H1 (cell line): ENCODE results near the gene CDR2L. TPM values are rescaled to one million over a fixed set of nuclear protein-coding genes. Genes with fewer than 3 reads are reported as not detected.
A peak's percentile ranks its signal among the peaks of the same experiment; 100 is the strongest.

Source experiments
- CTCF ChIA-PET: fragments of 300-600 bp; sonication (Branson Sonifier 250); formaldehyde crosslinking; loops from one replicate; lab custom pipeline; 2021; ENCODE audit not compliant: partially characterized antibody; lab: Charles Lee
- POLR2A ChIA-PET: fragments of 300-600 bp; sonication (Branson Sonifier 250); formaldehyde crosslinking; loops from one replicate; lab custom pipeline; 2021; ENCODE audit warnings: inconsistent platforms; ENCODE audit not compliant: partially characterized antibody; lab: Charles Lee
- DNase-seq, 2 experiments: peaks; one replicate each; pipeline versions ENCODE4 v3.0.0 to v3.0.0-alpha.2; 2010 to 2022; ENCODE audit warnings: low spot score in 2 of 2, low read depth in 1 of 2, mixed read lengths in 1 of 2
- FAIRE-seq: peaks from 2 replicates; lab custom pipeline; 2011; peaks lifted over from hg19 to GRCh38; lab: Jason Lieb, UNC
- H2AFZ ChIP-seq: 2 replicates; pipeline ENCODE4 v1.8.1; 2012; ENCODE audit warnings: low read length, inconsistent platforms
- H2AK5ac ChIP-seq: 2 replicates; pipeline ENCODE4 v1.6.1; 2013; ENCODE audit warnings: low read depth, low read length
- H2BK120ac ChIP-seq: replicated peaks from 2 replicates; pipeline ENCODE3; 2013; ENCODE audit warnings: low read depth, low read length, inconsistent platforms
- H2BK12ac ChIP-seq: 2 replicates; pipeline ENCODE4 v1.6.1; 2013; ENCODE audit warnings: low read depth, low read length
- H2BK15ac ChIP-seq: 2 replicates; pipeline ENCODE4 v1.6.1; 2013; ENCODE audit warnings: low read length
- H2BK20ac ChIP-seq: 2 replicates; pipeline ENCODE4 v1.6.1; 2013; ENCODE audit warnings: low read length
- H2BK5ac ChIP-seq: 2 replicates; pipeline ENCODE4 v1.6.1; 2013; ENCODE audit warnings: low read depth, low read length
- H3K14ac ChIP-seq: 2 replicates; pipeline ENCODE4 v1.6.1; 2013; ENCODE audit warnings: inconsistent platforms; ENCODE audit not compliant: insufficient read length
- H3K18ac ChIP-seq: 2 replicates; pipeline ENCODE4 v1.6.1; 2013; ENCODE audit warnings: low read length; ENCODE audit errors: extremely low read depth
- H3K23ac ChIP-seq: 2 replicates; pipeline ENCODE4 v1.6.1; 2013; ENCODE audit warnings: inconsistent platforms; ENCODE audit not compliant: insufficient read length
- H3K23me2 ChIP-seq: 2 replicates; pipeline ENCODE4 v1.6.1; 2013; ENCODE audit warnings: low read depth, low read length
- H3K27ac ChIP-seq: 2 replicates; pipeline ENCODE4 v1.6.1; 2011; ENCODE audit warnings: low read depth, low read length, inconsistent platforms
- H3K27me3 ChIP-seq, 4 experiments: replicated peaks in 1 of 4; 1 replicate in 1 of 4; 2 replicates in 3 of 4; pipeline versions ENCODE4 v1.6.1 to v1.8.1; 2011 to 2013; ENCODE audit warnings: low read length in 3 of 4, mild to moderate bottlenecking in 3 of 4, inconsistent platforms in 2 of 4, mixed read lengths in 2 of 4, moderate library complexity in 1 of 4; ENCODE audit not compliant: control insufficient read depth in 3 of 4, insufficient read depth in 3 of 4; ENCODE audit errors: extremely low read depth in 1 of 4
- H3K36me3 ChIP-seq, 4 experiments: 2 replicates each; pipeline versions ENCODE4 v1.6.1 to v1.8.1; 2011 to 2013; ENCODE audit warnings: mild to moderate bottlenecking in 4 of 4, low read length in 3 of 4, moderate library complexity in 2 of 4, control low read depth in 1 of 4, inconsistent platforms in 1 of 4; ENCODE audit not compliant: insufficient read depth in 4 of 4, control insufficient read depth in 2 of 4
- H3K4ac ChIP-seq: replicated peaks from 2 replicates; pipeline ENCODE3; 2013; ENCODE audit warnings: low read length, low read depth, mixed read lengths, inconsistent platforms; ENCODE audit not compliant: insufficient read length
- H3K4me1 ChIP-seq, 4 experiments: replicated peaks in 1 of 4; 1 replicate in 1 of 4; 2 replicates in 3 of 4; pipeline versions ENCODE4 v1.6.1 to v1.8.1; 2011 to 2013; ENCODE audit warnings: low read length in 3 of 4, inconsistent platforms in 2 of 4, mixed read lengths in 1 of 4; ENCODE audit not compliant: insufficient read depth in 4 of 4, control insufficient read depth in 3 of 4
- H3K4me2 ChIP-seq, 2 experiments: 2 replicates each; pipeline versions ENCODE4 v1.6.1 to v1.8.1; 2011 to 2013; ENCODE audit warnings: low read depth in 2 of 2, low read length in 2 of 2, control low read depth in 1 of 2, inconsistent platforms in 1 of 2, mild to moderate bottlenecking in 1 of 2; ENCODE audit not compliant: insufficient read depth in 1 of 2
- H3K4me3 ChIP-seq, 4 experiments: fragments of 200-600, 300-600 bp in 1 of 4; sonication (generic), shearing (Covaris generic), sonication (Bioruptor Twin) in 1 of 4; 2 replicates each; pipeline versions ENCODE4 v1.5.1 to v1.8.1; 2011 to 2016; ENCODE audit warnings: low read length in 4 of 4, low read depth in 3 of 4, control low read depth in 2 of 4, inconsistent platforms in 2 of 4, mild to moderate bottlenecking in 2 of 4, mixed read lengths in 1 of 4, moderate library complexity in 1 of 4; ENCODE audit not compliant: insufficient read depth in 2 of 4; ENCODE audit errors: extremely low read depth in 1 of 4
- H3K56ac ChIP-seq: replicated peaks from 2 replicates; pipeline ENCODE3; 2013; ENCODE audit warnings: low read depth, mild to moderate bottlenecking, mixed read lengths, low read length, inconsistent platforms; ENCODE audit not compliant: insufficient read length
- H3K79me1 ChIP-seq: 2 replicates; pipeline ENCODE4 v1.6.1; 2013; ENCODE audit warnings: low read depth, low read length, control low read depth
- H3K79me2 ChIP-seq, 2 experiments: 2 replicates each; pipeline versions ENCODE4 v1.6.1 to v1.8.1; 2012 to 2013; ENCODE audit warnings: low read length in 2 of 2, mild to moderate bottlenecking in 2 of 2, inconsistent platforms in 1 of 2; ENCODE audit not compliant: insufficient read depth in 2 of 2, control insufficient read depth in 1 of 2
- H3K9ac ChIP-seq, 4 experiments: replicated peaks in 1 of 4; 1 replicate in 1 of 4; 2 replicates in 3 of 4; pipeline versions ENCODE4 v1.6.1 to v1.8.1; 2011 to 2013; ENCODE audit warnings: low read depth in 3 of 4, low read length in 3 of 4, control low read depth in 2 of 4, mild to moderate bottlenecking in 2 of 4, moderate library complexity in 2 of 4, inconsistent platforms in 1 of 4; ENCODE audit errors: extremely low read depth in 1 of 4
- H3K9me3 ChIP-seq, 2 experiments: 2 replicates each; pipeline versions ENCODE4 v1.6.1 to v1.8.1; 2012 to 2013; ENCODE audit warnings: mild to moderate bottlenecking in 2 of 2, moderate library complexity in 2 of 2, control low read depth in 1 of 2, inconsistent platforms in 1 of 2, low read depth in 1 of 2, low read length in 1 of 2, mixed read lengths in 1 of 2; ENCODE audit not compliant: insufficient read depth in 2 of 2
- H4K20me1 ChIP-seq, 2 experiments: replicated peaks in 1 of 2; 2 replicates each; pipeline versions ENCODE3 to v1.8.1; 2011 to 2013; ENCODE audit warnings: inconsistent platforms in 2 of 2, low read length in 2 of 2, mild to moderate bottlenecking in 1 of 2; ENCODE audit not compliant: insufficient read depth in 2 of 2, control insufficient read depth in 1 of 2
- H4K5ac ChIP-seq: 2 replicates; pipeline ENCODE4 v1.6.1; 2013; ENCODE audit warnings: low read length, low read depth, mixed read lengths, inconsistent platforms; ENCODE audit not compliant: insufficient read length
- H4K8ac ChIP-seq: 2 replicates; pipeline ENCODE4 v1.8.0; 2013; ENCODE audit warnings: mild to moderate bottlenecking, moderate library complexity, low read length, inconsistent platforms; ENCODE audit not compliant: insufficient read depth; ENCODE audit errors: extremely low read depth
- H4K91ac ChIP-seq: replicated peaks from 2 replicates; pipeline ENCODE3; 2013; ENCODE audit warnings: low read length, mixed read lengths, inconsistent platforms; ENCODE audit not compliant: insufficient read length
- BCL11A ChIP-seq, 2 experiments: IDR thresholded peaks; one replicate each; pipeline ENCODE4 v1.6.1; 2011; ENCODE audit warnings: low read depth in 2 of 2, low read length in 2 of 2, mild to moderate bottlenecking in 2 of 2
- CHD2 ChIP-seq: IDR thresholded peaks from 2 replicates; pipeline ENCODE4 v1.6.1; 2012; ENCODE audit warnings: low read length, improper control_type of control experiment
- POLR2AphosphoS5 ChIP-seq: IDR thresholded peaks from 2 replicates; pipeline ENCODE4 v1.6.1; 2011; ENCODE audit warnings: low read depth, low read length
- RFX5 ChIP-seq: IDR thresholded peaks from 2 replicates; pipeline ENCODE4 v1.6.1; 2011; ENCODE audit warnings: low read depth, low read length, improper control_type of control experiment, borderline replicate concordance
- TAF7 ChIP-seq: optimal IDR thresholded peaks from 2 replicates; pipeline ENCODE3; 2011; ENCODE audit warnings: low read depth, mild to moderate bottlenecking, inconsistent platforms, low read length, moderate library complexity, borderline replicate concordance
- WGBS, 2 experiments: shearing (Covaris generic) in 1 of 2; methylation state at CpG; one replicate each; pipeline versions ENCODE4 v1.1.6 to v1.1.7; 2013 to 2015; ENCODE audit warnings: low lambda C conversion rate in 2 of 2, mixed read lengths in 2 of 2, inconsistent platforms in 1 of 2, low coverage in 1 of 2, missing lambda C conversion rate in 1 of 2; ENCODE audit not compliant: insufficient replicate concordance in 2 of 2, insufficient coverage in 1 of 2, insufficient read length in 1 of 2; ENCODE audit errors: extremely low coverage in 1 of 2, missing lambda C conversion rate in 1 of 2; 5-methylcytosine and 5-hydroxymethylcytosine counted together
- polyA plus RNA-seq, 7 experiments: library from polyadenylated mRNA; depleted of rRNA in 3 of 7; stranded (reverse) in 5 of 7; unstranded in 2 of 7; fragments of >200 nt in 5 of 7; fragments of 200-250 nt in 2 of 7; gene quantifications; 1 replicate in 5 of 7; 2 replicates in 1 of 7; 4 replicates in 1 of 7; pipeline versions ENCODE4 v1.2.1 to v1.2.3, GENCODE V29; 2011 to 2013; ENCODE audit warnings: missing spikeins in 2 of 7, mixed read lengths in 2 of 7
- total RNA-seq: library from RNA; stranded (reverse); fragmentation: NEBNext Ultra II Directional; extraction: Animal tissue kit (Norgen Biotek cat#: 25700); gene quantifications from 2 replicates; pipeline ENCODE4 v1.2.1, GENCODE V29; 2021

CDR2L gene
- total and polyA plus RNA-seq, 2 of the 8 experiments (the other 6 are each of a cell fraction or from before 2014, with no cell fraction given) = 20.4 to 38.1 TPM

GRCh38 chr17:74946641-74947040, 40.8 kb upstream of the CDR2L start:
- H2BK120ac ChIP-seq = no peak overlapping the region
- H3K4me1 ChIP-seq = peaks cover 0 to 3% (median 0%) of the 10 kb centered on the region in 4 experiments; a peak in 4 of 7 replicates
- H3K27ac ChIP-seq = no peak overlapping the region
- no peaks in the 10 kb centered on the region for H3K36me3 ChIP-seq
- H4K20me1 ChIP-seq = peaks cover 0 to 6% of the 10 kb centered on the region in 2 experiments
- no peak overlapping the region for H3K56ac ChIP-seq
- no peak overlapping the region for H3K4ac ChIP-seq
- POLR2A ChIA-PET = no interaction called here
- H3K79me1 ChIP-seq = no peaks in the 10 kb centered on the region
- H3K79me2 ChIP-seq = no peaks in the 10 kb centered on the region
- H3K4me2 ChIP-seq = no peak overlapping the region
- no peaks in the 10 kb centered on the region for H3K9me3 ChIP-seq
- no peaks in the 10 kb centered on the region for H3K23me2 ChIP-seq
- CTCF ChIA-PET = interaction anchor here (27.2 to 49.9 kb wide), 2 partner anchors 5 to 17 kb away, joined by 1072 read pairs; partner anchors contain the start of genes OTOP2, OTOP3 and USH1G
- no peak overlapping the region for H4K91ac ChIP-seq
- no peak overlapping the region; the same call in 1 of the 2 replicates for H4K8ac ChIP-seq
- no peak overlapping the region for H2BK20ac ChIP-seq
- H2BK15ac ChIP-seq = no peak overlapping the region
- no peak overlapping the region for H2AK5ac ChIP-seq
- no peak overlapping the region for H3K9ac ChIP-seq
- TF ChIP-seq RFX5 (no peak), POLR2AphosphoS5 (no peak), CHD2 (no peak), TAF7 (no peak), BCL11A (IDR thresholded peaks at IDR 0.05; ENCODE audit: low read depth in 2 of 2, low read length in 2 of 2) (no peak)
- H2BK12ac ChIP-seq = 0 out of 2 replicates have a peak overlapping the region, but pooled peaks have one; percentile 17
- no peak overlapping the region for H3K4me3 ChIP-seq
- no peak overlapping the region for H3K18ac ChIP-seq
- no peak overlapping the region for H4K5ac ChIP-seq
- 86% methylated on average over 14 of the region's 14 CpGs; no CpG with 5 or more reads in 1 of the 2 experiments for WGBS, 2 experiments
- H3K23ac ChIP-seq = no peak overlapping the region
- no peak for DNase-seq
- H2AFZ ChIP-seq = no peak overlapping the region
- peaks cover 0 to 5% (median 4%) of the 10 kb centered on the region in 4 experiments; a peak in 3 of 7 replicates for H3K27me3 ChIP-seq
- FAIRE-seq = no peak
- no peak overlapping the region for H2BK5ac ChIP-seq
- H3K14ac ChIP-seq = no peak overlapping the region
